PC-9 (cell line): ENCODE measurements around the gene PASK. TPM values are rescaled to one million over a fixed set of nuclear protein-coding genes. Genes with fewer than 3 reads are reported as not detected.
A peak's percentile ranks its signal among the peaks of the same experiment; 100 is the strongest.

Experiments
- BruUV-seq: library from RNA; stranded (reverse); fragments of 400-500 nt; replicated peaks from 2 replicates; lab custom pipeline; 2021; lab: Mats Ljungman, UMichigan
- CTCF ChIA-PET: fragments of 300-600 bp; sonication (Branson Sonifier 250); formaldehyde crosslinking; loops from one replicate; lab custom pipeline; 2022; ENCODE audit warnings: antibody characterized with exemption; lab: Charles Lee
- POLR2A ChIA-PET: fragments of 300-600 bp; sonication (Branson Sonifier 250); formaldehyde crosslinking; loops from one replicate; lab custom pipeline; 2022; ENCODE audit warnings: antibody characterized with exemption; ENCODE audit not compliant: unreplicated experiment; lab: Charles Lee
- DNase-seq, 2 experiments: peaks; one replicate each; pipeline versions ENCODE4 v3.0.0 to v3.0.0-alpha.2; 2015 to 2022; ENCODE audit warnings: mixed read lengths in 1 of 2
- H2AFZ ChIP-seq: fragments of 200-600 bp; sonication (generic); 2 replicates; pipeline ENCODE4 v1.8.1; 2017; ENCODE audit warnings: antibody characterized with exemption
- H3F3A ChIP-seq: fragments of 200-600 bp; sonication (generic); 2 replicates; pipeline ENCODE4 v1.8.1; 2017; ENCODE audit warnings: antibody characterized with exemption, mild to moderate bottlenecking, low read depth; ENCODE audit not compliant: insufficient read depth
- H3K27ac ChIP-seq: fragments of 200-600 bp; sonication (generic); 2 replicates; pipeline ENCODE4 v1.6.1; 2016; ENCODE audit warnings: mixed run types
- H3K27me3 ChIP-seq: fragments of 200-600 bp; sonication (generic); 2 replicates; pipeline ENCODE4 v1.6.1; 2016; ENCODE audit warnings: low read depth, mixed run types; ENCODE audit not compliant: insufficient read depth
- H3K36me3 ChIP-seq: fragments of 200-600 bp; sonication (generic); 2 replicates; pipeline ENCODE4 v1.6.1; 2016; ENCODE audit warnings: low read depth, mixed run types
- H3K4me1 ChIP-seq: fragments of 200-600 bp; sonication (generic); replicated peaks from 2 replicates; pipeline ENCODE4 v1.6.1; 2016; ENCODE audit warnings: mixed run types; ENCODE audit not compliant: insufficient read depth
- H3K4me2 ChIP-seq: fragments of 200-600 bp; sonication (generic); 2 replicates; pipeline ENCODE4 v1.6.1; 2017; ENCODE audit warnings: mixed run types
- H3K4me3 ChIP-seq: fragments of 200-600 bp; sonication (generic); 2 replicates; pipeline ENCODE4 v1.6.1; 2016; ENCODE audit warnings: mixed run types
- H3K79me2 ChIP-seq: fragments of 200-600 bp; sonication (generic); 2 replicates; pipeline ENCODE4 v1.6.1; 2017; ENCODE audit warnings: low read depth, mixed run types
- H3K9me2 ChIP-seq: fragments of 200-600 bp; sonication (generic); 2 replicates; pipeline ENCODE4 v1.8.1; 2017; ENCODE audit warnings: mild to moderate bottlenecking; ENCODE audit not compliant: insufficient read depth
- H3K9me3 ChIP-seq: fragments of 200-600 bp; sonication (generic); 2 replicates; pipeline ENCODE4 v1.8.1; 2016; ENCODE audit warnings: low read depth; ENCODE audit not compliant: insufficient read depth
- H4K20me1 ChIP-seq: fragments of 200-600 bp; sonication (generic); 2 replicates; pipeline ENCODE4 v1.8.1; 2017; ENCODE audit not compliant: insufficient read depth
- EZH2 ChIP-seq: fragments of 200-600 bp; sonication (generic); IDR thresholded peaks from 2 replicates; pipeline ENCODE4 v1.8.0; 2017; ENCODE audit warnings: antibody characterized with exemption, low read depth
- intact Hi-C: fragments of 100-400 bp; cut with micrococcal nuclease; formaldehyde crosslinking; loops from one replicate; pipeline ENCODE4 v1.10.0; 2022; ENCODE audit not compliant: unreplicated experiment
- total RNA-seq: library from RNA; stranded (reverse); gene quantifications from 2 replicates; pipeline ENCODE4 v1.2.3, GENCODE V29; 2021
- TF ChIP-seq, protein P1 (sequence below): fragments of 200-600 bp; sonication (generic); conservative IDR thresholded peaks from 2 replicates; pipeline ENCODE4 v1.6.1; 2017; ENCODE audit warnings: mixed run types, antibody characterized with exemption, mild to moderate bottlenecking, moderate library complexity

The PASK gene
- total RNA-seq, 1 experiment from 2014 or later: 77.5 TPM

DNA sequence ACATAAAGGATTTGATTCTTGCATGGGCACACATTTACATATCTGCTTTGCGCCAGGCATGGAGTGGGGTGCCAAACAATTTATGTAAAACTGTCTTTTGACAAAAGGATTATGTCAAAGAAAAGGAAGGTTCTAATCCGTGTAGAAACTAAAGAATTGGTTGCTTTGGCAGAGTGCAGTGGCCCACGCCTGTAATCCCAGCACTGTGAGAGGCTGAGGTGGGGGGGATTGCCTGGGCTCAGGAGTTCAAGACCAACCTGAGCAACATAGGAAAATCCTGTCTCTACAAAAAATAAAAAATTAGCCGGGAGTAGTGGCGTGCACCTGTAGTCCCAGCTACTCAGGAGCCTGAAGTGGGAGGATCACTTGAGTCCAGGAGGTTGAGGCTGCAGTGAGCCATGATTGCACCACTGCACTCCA is 46.1 kb downstream of the PASK start:
- Histone ChIP-seq H3K4me3 (peak overlapping the region; percentile 83), H3F3A (peaks cover 8% of the 10 kb centered on the region; the same call in 1 of the 2 replicates), H3K4me2 (peak overlapping the region; percentile 93), H3K27ac (peak overlapping the region; percentile 66; the same call in 1 of the 2 replicates), H3K9me3 (no peaks in the 10 kb centered on the region), H3K79me2 (peaks cover 39% of the 10 kb centered on the region), H2AFZ (peak overlapping the region; percentile 97), H3K36me3 (no peaks in the 10 kb centered on the region), H3K27me3 (no peaks in the 10 kb centered on the region), H3K9me2 (no peaks in the 10 kb centered on the region), H3K4me1 (peaks cover 10% of the 10 kb centered on the region), H4K20me1 (no peaks in the 10 kb centered on the region)
- ChIA-PET POLR2A (interaction anchor here (0.6 kb wide), 1 partner anchor 309 kb away, joined by 4 read pairs; no protein-coding TSS in a partner anchor), CTCF (no interaction called here)
- TF ChIP-seq, protein P1, sequence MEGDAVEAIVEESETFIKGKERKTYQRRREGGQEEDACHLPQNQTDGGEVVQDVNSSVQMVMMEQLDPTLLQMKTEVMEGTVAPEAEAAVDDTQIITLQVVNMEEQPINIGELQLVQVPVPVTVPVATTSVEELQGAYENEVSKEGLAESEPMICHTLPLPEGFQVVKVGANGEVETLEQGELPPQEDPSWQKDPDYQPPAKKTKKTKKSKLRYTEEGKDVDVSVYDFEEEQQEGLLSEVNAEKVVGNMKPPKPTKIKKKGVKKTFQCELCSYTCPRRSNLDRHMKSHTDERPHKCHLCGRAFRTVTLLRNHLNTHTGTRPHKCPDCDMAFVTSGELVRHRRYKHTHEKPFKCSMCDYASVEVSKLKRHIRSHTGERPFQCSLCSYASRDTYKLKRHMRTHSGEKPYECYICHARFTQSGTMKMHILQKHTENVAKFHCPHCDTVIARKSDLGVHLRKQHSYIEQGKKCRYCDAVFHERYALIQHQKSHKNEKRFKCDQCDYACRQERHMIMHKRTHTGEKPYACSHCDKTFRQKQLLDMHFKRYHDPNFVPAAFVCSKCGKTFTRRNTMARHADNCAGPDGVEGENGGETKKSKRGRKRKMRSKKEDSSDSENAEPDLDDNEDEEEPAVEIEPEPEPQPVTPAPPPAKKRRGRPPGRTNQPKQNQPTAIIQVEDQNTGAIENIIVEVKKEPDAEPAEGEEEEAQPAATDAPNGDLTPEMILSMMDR: no peak
- no peak for TF ChIP-seq EZH2
- DNase-seq: no peak
- BruUV-seq: no TSS peak
- intact Hi-C loops: loop anchor here (5.0 to 10.0 kb wide), 4 partner anchors 44 to 248 kb away; partner anchors contain the start of genes HDLBP, PASK and SEPTIN2

DNA sequence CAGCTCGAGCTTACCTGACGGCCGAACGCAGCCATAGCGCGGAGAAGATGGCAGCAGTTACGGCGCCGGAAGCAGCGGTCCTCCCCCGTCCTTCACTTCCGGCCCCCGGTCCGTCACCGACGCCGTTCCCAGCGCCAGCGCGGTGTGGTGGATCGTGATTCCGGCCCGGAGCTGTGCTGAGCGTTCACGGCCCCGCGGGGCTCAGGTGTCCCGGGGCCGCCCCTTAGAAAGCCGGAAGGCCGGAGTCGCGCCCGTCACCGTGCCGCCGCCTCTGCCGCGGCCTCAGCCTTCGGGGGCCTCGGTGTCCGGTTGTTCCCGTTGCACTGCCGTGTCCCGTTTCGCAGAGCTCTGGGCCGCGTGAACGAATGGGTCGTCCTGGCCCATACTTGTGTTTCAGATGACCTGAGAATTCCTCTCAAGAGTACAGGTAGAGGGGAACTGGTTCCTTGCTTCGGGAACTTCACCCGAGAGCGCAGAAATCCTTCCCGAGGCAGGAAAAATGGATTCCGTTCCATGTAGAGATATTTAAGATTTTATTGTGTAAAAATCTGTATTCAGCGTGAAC is 47.0 kb downstream of the PASK start, which contains the start of gene MTERF4:
Gene MTERF4, minus strand, starts transcription at position 49 of the 565 bp plus-strand sequence. Its CDS starts 14 bp downstream, at position 35.
- Histone ChIP-seq H3F3A (peaks cover 11% of the 10 kb centered on the region; the same call in 1 of the 2 replicates), H3K27me3 (no peaks in the 10 kb centered on the region), H3K27ac (peak within 1 kb of the TSS; percentile 66), H3K79me2 (peaks cover 39% of the 10 kb centered on the region), H3K4me1 (peaks cover 10% of the 10 kb centered on the region), H3K9me3 (no peaks in the 10 kb centered on the region), H3K4me3 (peak within 1 kb of the TSS; percentile 83), H3K36me3 (no peaks in the 10 kb centered on the region), H4K20me1 (no peaks in the 10 kb centered on the region; the same call in 1 of the 2 replicates), H3K9me2 (no peaks in the 10 kb centered on the region), H3K4me2 (peak within 1 kb of the TSS; percentile 93), H2AFZ (peak within 1 kb of the TSS; percentile 97)
- DNase-seq: peak; percentile 84 to 96
- TSS peak; percentile 94 for BruUV-seq
- CTCF ChIA-PET: no interaction called here
- TF ChIP-seq, protein P1: no peak
- TF ChIP-seq EZH2: no peak
- intact Hi-C loops: loop anchor here (5.0 to 10.0 kb wide), 4 partner anchors 45 to 248 kb away; partner anchors contain the start of genes HDLBP, PASK and SEPTIN2
- POLR2A ChIA-PET: interaction anchor here (0.5 to 0.6 kb wide), 2 partner anchors 159 to 224 kb away, joined by 4 to 8 read pairs; no protein-coding TSS in a partner anchor

DNA sequence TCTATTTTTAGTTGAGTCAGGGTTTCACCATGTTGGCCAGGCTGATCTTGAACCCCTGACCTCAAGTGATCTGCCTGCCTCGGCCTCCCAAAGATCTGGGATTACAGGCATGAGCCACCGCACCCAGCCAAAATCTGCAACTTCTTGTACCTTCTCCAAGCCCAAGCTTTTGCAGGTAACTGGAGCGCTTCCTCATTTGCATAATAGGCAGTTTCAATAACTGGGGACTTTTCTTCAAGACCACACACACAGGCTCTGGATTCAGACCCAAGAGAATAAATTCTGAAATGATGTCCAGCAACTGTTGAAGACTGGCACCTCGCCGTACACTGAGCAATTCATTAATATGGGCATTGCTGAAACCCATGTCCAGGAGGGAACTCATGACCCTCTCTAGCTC is 50.0 kb downstream of the PASK start:
- BruUV-seq: no TSS peak
- CTCF ChIA-PET: no interaction called here
- peaks cover 3% of the 10 kb centered on the region; the same call in 1 of the 2 replicates for H4K20me1 ChIP-seq
- POLR2A ChIA-PET: no interaction called here
- H3K27ac ChIP-seq: no peak overlapping the region
- peaks cover 22% of the 10 kb centered on the region; the same call in 1 of the 2 replicates for H3K36me3 ChIP-seq
- H3K9me3 ChIP-seq: no peaks in the 10 kb centered on the region
- TF ChIP-seq, protein P1: no peak
- no peak for TF ChIP-seq EZH2
- no peaks in the 10 kb centered on the region for H3K27me3 ChIP-seq
- H3K4me2 ChIP-seq: no peak overlapping the region
- DNase-seq: no peak
- intact Hi-C loops: no loop called here
- H3K79me2 ChIP-seq: peaks cover 39% of the 10 kb centered on the region
- no peak overlapping the region for H3K4me3 ChIP-seq
- H3F3A ChIP-seq: peaks cover 11% of the 10 kb centered on the region; the same call in 1 of the 2 replicates
- no peaks in the 10 kb centered on the region for H3K9me2 ChIP-seq
- peaks cover 10% of the 10 kb centered on the region for H3K4me1 ChIP-seq
- H2AFZ ChIP-seq: no peak overlapping the region
